IMR-90 (cell line): Measurements from ENCODE around the gene NDUFB11. TPM values are rescaled to one million over a fixed set of nuclear protein-coding genes. Genes with fewer than 3 reads are reported as not detected.

Experiments
- ATAC-seq: fragments of 200-7000 bp; cut with Tn5 transposase; 2 replicates; pipeline ENCODE4 v1.9.1; 2020; ENCODE audit warnings: low read depth, mild to moderate bottlenecking, moderate library complexity
- BruUV-seq: library from RNA; stranded (reverse); fragments of 400-500 nt; replicated peaks from 2 replicates; lab custom pipeline; 2021; lab: Mats Ljungman, UMichigan
- CTCF ChIA-PET: fragments of 300-600 bp; formaldehyde crosslinking; extraction: SDS; loops from one replicate; lab custom pipeline; 2021; ENCODE audit warnings: antibody characterized with exemption; lab: Yijun Ruan, JAX
- POLR2A ChIA-PET: fragments of 300-600 bp; sonication (Branson Sonifier 250); formaldehyde crosslinking; loops from one replicate; lab custom pipeline; 2022; ENCODE audit warnings: antibody characterized with exemption; ENCODE audit not compliant: unreplicated experiment; lab: Charles Lee
- DNase-seq: peaks from one replicate; pipeline ENCODE4 v3.0.0; 2013
- H2AFZ ChIP-seq: replicated peaks from 2 replicates; pipeline ENCODE3; 2013; ENCODE audit warnings: low read length, mild to moderate bottlenecking; ENCODE audit not compliant: poor library complexity
- H2AK5ac ChIP-seq: 2 replicates; pipeline ENCODE4 v1.6.1; 2013; ENCODE audit warnings: low read depth, low read length, inconsistent platforms
- H2AK9ac ChIP-seq: replicated peaks from 2 replicates; pipeline ENCODE3; 2013; ENCODE audit warnings: mild to moderate bottlenecking, low read depth, low read length, moderate library complexity; ENCODE audit not compliant: poor library complexity
- H2BK120ac ChIP-seq: 2 replicates; pipeline ENCODE4 v1.6.1; 2013; ENCODE audit warnings: low read depth, low read length, inconsistent platforms
- H2BK15ac ChIP-seq: 3 replicates; pipeline ENCODE4 v1.6.1; 2013; ENCODE audit warnings: low read depth, low read length, inconsistent platforms
- H2BK20ac ChIP-seq: 2 replicates; pipeline ENCODE4 v1.6.1; 2013; ENCODE audit warnings: low read depth, mild to moderate bottlenecking, inconsistent platforms, low read length, moderate library complexity
- H2BK5ac ChIP-seq: 2 replicates; pipeline ENCODE4 v1.6.1; 2013; ENCODE audit warnings: mild to moderate bottlenecking, low read depth, low read length, inconsistent platforms; ENCODE audit not compliant: poor library complexity, severe bottlenecking
- H3K14ac ChIP-seq: replicated peaks from 2 replicates; pipeline ENCODE4 v1.6.1; 2013; ENCODE audit warnings: low read depth, low read length, inconsistent platforms
- H3K18ac ChIP-seq: 2 replicates; pipeline ENCODE4 v1.6.1; 2013; ENCODE audit warnings: low read depth, low read length, control low read depth
- H3K23ac ChIP-seq: 2 replicates; pipeline ENCODE4 v1.6.1; 2013; ENCODE audit warnings: low read depth, low read length, inconsistent platforms
- H3K27ac ChIP-seq: 2 replicates; pipeline ENCODE4 v1.5.1; 2013; ENCODE audit warnings: mild to moderate bottlenecking, control low read depth, low read length; ENCODE audit not compliant: insufficient read depth
- H3K27me3 ChIP-seq: 2 replicates; pipeline ENCODE4 v1.6.1; 2013; ENCODE audit warnings: low read length; ENCODE audit not compliant: control insufficient read depth, insufficient read depth
- H3K36me3 ChIP-seq: 2 replicates; pipeline ENCODE4 v1.6.1; 2013; ENCODE audit warnings: low read length, mixed read lengths; ENCODE audit not compliant: control insufficient read depth, insufficient read depth
- H3K4ac ChIP-seq: 2 replicates; pipeline ENCODE4 v1.6.1; 2013; ENCODE audit warnings: low read depth, low read length, inconsistent platforms
- H3K4me1 ChIP-seq: 2 replicates; pipeline ENCODE4 v1.6.1; 2013; ENCODE audit warnings: low read length, mixed read lengths; ENCODE audit not compliant: control insufficient read depth, insufficient read depth
- H3K4me2 ChIP-seq: 2 replicates; pipeline ENCODE4 v1.6.1; 2013; ENCODE audit warnings: low read depth, mild to moderate bottlenecking, control low read depth, low read length, moderate library complexity
- H3K4me3 ChIP-seq: 2 replicates; pipeline ENCODE4 v1.5.1; 2013; ENCODE audit warnings: low read depth, mild to moderate bottlenecking, control low read depth, low read length, moderate library complexity; ENCODE audit not compliant: insufficient read depth
- H3K56ac ChIP-seq: 2 replicates; pipeline ENCODE4 v1.6.1; 2013; ENCODE audit warnings: low read length, inconsistent platforms; ENCODE audit not compliant: insufficient read depth; ENCODE audit errors: extremely low read depth
- H3K79me1 ChIP-seq, 2 experiments: 2 replicates each; pipeline ENCODE4 v1.6.1; 2013; ENCODE audit warnings: low read length in 2 of 2, inconsistent platforms in 1 of 2, low read depth in 1 of 2
- H3K9ac ChIP-seq: 2 replicates; pipeline ENCODE4 v1.6.1; 2013; ENCODE audit warnings: low read depth, low read length, control low read depth
- H3K9me1 ChIP-seq: 2 replicates; pipeline ENCODE4 v1.6.1; 2013; ENCODE audit warnings: low read length, inconsistent platforms; ENCODE audit not compliant: insufficient read depth
- H3K9me3 ChIP-seq: 2 replicates; pipeline ENCODE4 v1.6.1; 2013; ENCODE audit warnings: low read length; ENCODE audit not compliant: control insufficient read depth, insufficient read depth
- H4K20me1 ChIP-seq: 2 replicates; pipeline ENCODE4 v1.6.1; 2013; ENCODE audit warnings: low read length, inconsistent platforms; ENCODE audit not compliant: insufficient read depth
- H4K5ac ChIP-seq: 2 replicates; pipeline ENCODE4 v1.6.1; 2013; ENCODE audit warnings: mild to moderate bottlenecking, low read depth, low read length, control low read depth
- H4K8ac ChIP-seq, 2 experiments: 2 replicates each; pipeline ENCODE4 v1.6.1; 2013; ENCODE audit warnings: low read depth in 2 of 2, low read length in 2 of 2, control low read depth in 1 of 2, inconsistent platforms in 1 of 2
- H4K91ac ChIP-seq: 2 replicates; pipeline ENCODE4 v1.6.1; 2013; ENCODE audit warnings: low read depth, low read length, inconsistent platforms; ENCODE audit not compliant: insufficient read depth
- BHLHE40 ChIP-seq: fragments of 150-350 bp; IDR thresholded peaks from 2 replicates; pipeline ENCODE4 v1.6.1; 2016; ENCODE audit warnings: mild to moderate bottlenecking, low read depth, low read length
- CEBPB ChIP-seq: IDR thresholded peaks from 2 replicates; pipeline ENCODE4 v1.6.1; 2012; ENCODE audit warnings: low read depth, low read length, improper control_type of control experiment
- CTCF ChIP-seq: conservative IDR thresholded peaks from 2 replicates; pipeline ENCODE4 v1.5.1; 2012; ENCODE audit warnings: mild to moderate bottlenecking, low read depth, low read length, improper control_type of control experiment
- ELK1 ChIP-seq: fragments of 150-350 bp; IDR thresholded peaks from 2 replicates; pipeline ENCODE4 v1.6.1; 2016; ENCODE audit warnings: low read depth, mild to moderate bottlenecking, low read length, moderate library complexity, borderline replicate concordance
- FOS ChIP-seq: fragments of 150-350 bp; IDR thresholded peaks from 2 replicates; pipeline ENCODE4 v1.6.1; 2016; ENCODE audit warnings: low read depth, low read length
- MAFK ChIP-seq: IDR thresholded peaks from 2 replicates; pipeline ENCODE4 v1.6.1; 2012; ENCODE audit warnings: low read depth, low read length, improper control_type of control experiment
- MAZ ChIP-seq: IDR thresholded peaks from 2 replicates; pipeline ENCODE4 v1.6.1; 2012; ENCODE audit warnings: low read depth, mild to moderate bottlenecking, low read length, improper control_type of control experiment, moderate library complexity, borderline replicate concordance
- NFE2L2 ChIP-seq: fragments of 150-350 bp; IDR thresholded peaks from 2 replicates; pipeline ENCODE4 v1.6.1; 2016; ENCODE audit warnings: low read depth, mild to moderate bottlenecking, low read length
- POLR2A ChIP-seq: IDR thresholded peaks from 2 replicates; pipeline ENCODE4 v1.6.1; 2012; ENCODE audit warnings: mild to moderate bottlenecking, low read depth, low read length
- RAD21 ChIP-seq: IDR thresholded peaks from 2 replicates; pipeline ENCODE4 v1.6.1; 2012; ENCODE audit warnings: low read length, improper control_type of control experiment
- RCOR1 ChIP-seq: IDR thresholded peaks from 2 replicates; pipeline ENCODE4 v1.6.1; 2012; ENCODE audit warnings: mild to moderate bottlenecking, low read length, improper control_type of control experiment; ENCODE audit not compliant: insufficient replicate concordance
- RFX5 ChIP-seq: IDR thresholded peaks from 2 replicates; pipeline ENCODE4 v1.8.0; 2012; ENCODE audit warnings: low read depth, mild to moderate bottlenecking, low read length, moderate library complexity
- SMC3 ChIP-seq: fragments of 150-350 bp; IDR thresholded peaks from 2 replicates; pipeline ENCODE4 v1.6.1; 2016; ENCODE audit warnings: low read depth, mild to moderate bottlenecking, antibody characterized with exemption, low read length, moderate library complexity
- USF2 ChIP-seq: fragments of 150-350 bp; IDR thresholded peaks from 2 replicates; pipeline ENCODE4 v1.6.1; 2017; ENCODE audit warnings: mild to moderate bottlenecking, antibody characterized with exemption, low read length, low read depth
- WGBS, 2 experiments: methylation state at CpG; one replicate each; pipeline versions ENCODE4 v1.1.5 to v1.1.7; 2013; ENCODE audit warnings: missing lambda C conversion rate in 2 of 2; ENCODE audit not compliant: insufficient read length in 1 of 2; ENCODE audit errors: extremely low coverage in 2 of 2; 5-methylcytosine and 5-hydroxymethylcytosine counted together
- dilution Hi-C: fragments of 300-500 bp; cut with HindIII; formaldehyde crosslinking; loops from one replicate; pipeline ENCODE4 v1.14.3; 2018; ENCODE audit warnings: low sequenced_read_pairs; ENCODE audit not compliant: unreplicated experiment
- in situ Hi-C: fragments of 300-500 bp; cut with MboI; formaldehyde crosslinking; loops from 3 replicates; pipeline ENCODE4 v1.14.3; 2019; ENCODE audit warnings: low sequenced_read_pairs, inconsistent platforms, mixed read lengths
- intact Hi-C: fragments of 100-400 bp; cut with micrococcal nuclease; formaldehyde crosslinking; loops from 2 replicates; pipeline ENCODE4 v1.10.0; 2022
- polyA plus RNA-seq, 3 experiments: library from polyadenylated mRNA; depleted of rRNA; stranded (reverse); fragments of >200 nt; gene quantifications; 2 replicates each; pipeline ENCODE4 v1.2.3, GENCODE V29; 2012; ENCODE audit warnings: low replicate concordance in 1 of 3
- total RNA-seq: library from RNA; depleted of rRNA; stranded (reverse); fragments of >200 nt; gene quantifications from 2 replicates; pipeline ENCODE4 v1.2.3, GENCODE V29; 2012

Gene NDUFB11
- total and polyA plus RNA-seq, 2 of the 4 experiments (the other 2 are of a cell fraction), result 17.0 to 58.3 TPM

GRCh38 chrX:47189906-47190305, 45.4 kb upstream of the NDUFB11 start (continued):
- no peak for TF ChIP-seq USF2

- H3K4me3 ChIP-seq, result no peak overlapping the region
- no peak overlapping the region for H2BK20ac ChIP-seq
- H3K4ac ChIP-seq, result no peak overlapping the region
- H3K4me2 ChIP-seq, result no peak overlapping the region
- no peak overlapping the region for H2AFZ ChIP-seq
- no peak overlapping the region for H2BK15ac ChIP-seq
- BruUV-seq, result no TSS peak
- H2AK5ac ChIP-seq, result no peak overlapping the region
- H4K91ac ChIP-seq, result no peak overlapping the region
- peaks cover 2% of the 10 kb centered on the region; the same call in 1 of the 2 replicates for H3K27me3 ChIP-seq
- no peak overlapping the region for H3K56ac ChIP-seq
- no peak overlapping the region for H3K23ac ChIP-seq
- H3K36me3 ChIP-seq, result peaks cover 15% of the 10 kb centered on the region
- H3K9ac ChIP-seq, result no peak overlapping the region
- H3K27ac ChIP-seq, result no peak overlapping the region
- H3K18ac ChIP-seq, result no peak overlapping the region
- in situ Hi-C loops, result no loop called here
- no peak overlapping the region for H4K8ac ChIP-seq
- ChIA-PET POLR2A (no interaction called here), CTCF (no interaction called here)
- intact Hi-C loops, result no loop called here
- H3K14ac ChIP-seq, result no peak overlapping the region
- H4K5ac ChIP-seq, result no peak overlapping the region
- no peaks in the 10 kb centered on the region for H3K4me1 ChIP-seq
- no peak for DNase-seq
- dilution Hi-C loops, result no loop called here
- H4K20me1 ChIP-seq, result no peaks in the 10 kb centered on the region; the same call in 1 of the 2 replicates
- H3K79me1 ChIP-seq, result peaks cover 5 to 11% of the 10 kb centered on the region in 2 experiments; a peak in 3 of 4 replicates
- peak overlapping the region; percentile 25 for H2AK9ac ChIP-seq
- no peak overlapping the region for H2BK120ac ChIP-seq
- no peaks in the 10 kb centered on the region for H3K9me3 ChIP-seq
- H3K9me1 ChIP-seq, result no peaks in the 10 kb centered on the region
- H2BK5ac ChIP-seq, result no peak overlapping the region
- no peak for ATAC-seq
- WGBS, 2 experiments, result no CpG with 5 or more reads among the region's 4 CpGs
- no peak for TF ChIP-seq CEBPB
- no peak for TF ChIP-seq NFE2L2
- TF ChIP-seq MAZ, result no peak
- TF ChIP-seq CTCF, result no peak
- TF ChIP-seq RFX5, result no peak
- no peak for TF ChIP-seq RCOR1
- no peak for TF ChIP-seq FOS
- TF ChIP-seq POLR2A, result no peak
- TF ChIP-seq MAFK, result no peak
- TF ChIP-seq ELK1, result no peak
- no peak for TF ChIP-seq BHLHE40
- no peak for TF ChIP-seq SMC3
- TF ChIP-seq RAD21, result no peak
These were observed 42.7 kb upstream of the NDUFB11 start for GRCh38 chrX:47187106-47187677.
